Measurements from ENCODE around the gene ANKRD28.

ANKRD28 gene

DNA sequence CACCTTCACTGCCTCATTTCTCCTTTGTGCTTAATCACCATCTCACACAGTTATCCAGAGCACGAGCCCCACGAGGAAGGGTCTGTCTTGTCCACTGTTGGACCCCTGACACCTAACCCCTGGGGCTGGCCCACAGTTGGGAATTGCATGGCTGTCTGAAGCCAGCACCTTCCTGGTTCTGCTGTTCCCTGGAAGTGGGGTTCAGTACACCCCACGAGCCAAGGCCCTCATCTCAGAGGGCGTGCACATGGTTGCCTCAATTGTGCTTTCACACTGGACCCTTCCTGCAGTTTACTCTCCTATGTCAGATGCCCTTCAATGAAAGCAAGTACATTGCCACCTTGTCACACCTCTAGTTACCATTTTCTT, 165.6 kb downstream of the ANKRD28 start:
- TF ChIP-seq POLR2AphosphoS5 (IDR thresholded peaks at IDR 0.05; ENCODE audit: low read depth, low read length) (no peak), REST (IDR thresholded peaks at IDR 0.05; ENCODE audit: insufficient read depth in 1 of 2, low read depth in 2 of 2, low read length in 2 of 2) (no peak), FOXP2 (optimal IDR thresholded peaks at IDR 0.05; ENCODE audit: borderline replicate concordance, extremely low read depth, extremely low read length, insufficient read depth) (no peak), SIN3A (IDR thresholded peaks at IDR 0.05; ENCODE audit: borderline replicate concordance, insufficient read depth, low read length) (no peak), TAF1 (IDR thresholded peaks at IDR 0.05; ENCODE audit: borderline replicate concordance, insufficient read depth, low read length) (no peak)

- no peak for TF ChIP-seq POLR2AphosphoS5 (IDR thresholded peaks at IDR 0.05; ENCODE audit: low read depth, low read length)
Observed at GRCh38 chr3:15631426-15632211, 166.2 kb downstream of the ANKRD28 start.

DNA sequence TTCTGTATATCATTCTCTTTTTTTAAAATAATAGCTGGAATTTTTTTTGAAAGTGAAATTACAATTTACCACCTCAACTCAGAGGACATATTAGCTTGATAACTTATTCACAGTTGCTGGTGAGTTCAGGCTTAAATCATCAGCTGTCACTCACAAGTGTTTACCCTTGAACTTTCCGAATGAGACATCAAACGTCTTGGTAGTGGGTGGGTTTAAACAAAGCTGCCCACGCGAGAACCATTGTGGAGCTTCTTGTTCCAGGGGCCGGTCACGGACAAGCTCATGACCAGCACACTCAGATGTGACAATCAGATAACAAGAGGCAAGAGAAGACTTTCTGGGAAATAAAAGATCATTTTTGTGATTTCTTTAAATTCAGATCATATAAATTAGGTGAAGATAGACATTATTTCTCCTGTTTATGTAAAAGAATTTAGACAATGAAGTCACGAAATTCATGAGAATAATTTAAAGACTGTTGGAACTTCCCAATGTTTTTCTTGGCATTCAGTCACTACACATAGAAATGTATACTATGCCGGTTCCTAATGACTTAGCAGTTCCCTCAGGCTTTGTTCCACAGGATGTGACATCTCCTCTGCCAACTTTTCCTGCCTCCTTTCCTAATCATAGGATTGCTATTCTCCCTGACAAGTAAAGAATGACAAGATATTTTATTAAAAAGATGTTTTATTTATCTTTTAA, 167.0 kb downstream of the ANKRD28 start:
- TF ChIP-seq SIN3A (IDR thresholded peaks at IDR 0.05; ENCODE audit: borderline replicate concordance, insufficient read depth, low read length): 0 out of 2 replicates have a peak, but pooled peaks have one; percentile 22
- TF ChIP-seq TAF1 (IDR thresholded peaks at IDR 0.05; ENCODE audit: borderline replicate concordance, insufficient read depth, low read length): no peak
- TF ChIP-seq FOXP2 (optimal IDR thresholded peaks at IDR 0.05; ENCODE audit: borderline replicate concordance, extremely low read depth, extremely low read length, insufficient read depth): peak; percentile 23

DNA sequence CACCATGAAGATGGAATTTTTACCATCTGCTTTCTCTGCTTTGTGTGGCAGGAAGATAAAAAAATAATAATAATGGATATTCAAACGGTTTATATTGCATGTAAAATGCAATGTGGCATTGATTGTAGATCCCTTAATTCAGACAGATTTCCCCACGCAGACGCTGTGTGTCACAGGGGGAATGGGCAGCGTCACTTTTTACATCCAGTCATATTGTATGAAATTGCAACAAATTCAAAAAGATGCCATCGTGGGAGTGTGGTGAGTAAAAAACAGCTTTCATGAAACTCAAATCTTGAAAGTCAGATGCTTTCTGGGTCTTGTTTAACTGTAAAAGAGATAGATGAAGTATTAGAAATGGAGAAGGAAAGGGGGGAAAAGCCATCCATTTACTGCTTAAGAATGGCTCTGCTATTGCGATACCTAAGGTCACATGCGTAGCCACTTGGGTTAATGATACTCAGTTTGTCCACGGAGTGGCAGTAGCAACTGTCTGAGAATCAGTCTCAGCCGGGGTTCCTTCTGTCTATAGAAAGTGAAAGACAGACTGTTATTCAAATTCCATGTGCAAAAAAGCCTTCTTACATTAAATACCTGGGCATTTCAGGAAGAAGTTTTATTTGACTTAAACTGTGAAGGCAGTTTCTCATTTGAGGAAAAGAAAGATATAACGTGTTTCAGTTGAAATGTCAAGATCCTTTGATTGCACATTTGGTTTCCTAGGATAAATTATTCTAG, 167.8 kb downstream of the ANKRD28 start:
- TF ChIP-seq REST (IDR thresholded peaks at IDR 0.05; ENCODE audit: insufficient read depth in 1 of 2, low read depth in 2 of 2, low read length in 2 of 2): no peak
- TF ChIP-seq FOXP2 (optimal IDR thresholded peaks at IDR 0.05; ENCODE audit: borderline replicate concordance, extremely low read depth, extremely low read length, insufficient read depth): no peak
- no peak for TF ChIP-seq POLR2AphosphoS5 (IDR thresholded peaks at IDR 0.05; ENCODE audit: low read depth, low read length)
- TF ChIP-seq SIN3A (IDR thresholded peaks at IDR 0.05; ENCODE audit: borderline replicate concordance, insufficient read depth, low read length): no peak
- no peak for TF ChIP-seq TAF1 (IDR thresholded peaks at IDR 0.05; ENCODE audit: borderline replicate concordance, insufficient read depth, low read length)

DNA sequence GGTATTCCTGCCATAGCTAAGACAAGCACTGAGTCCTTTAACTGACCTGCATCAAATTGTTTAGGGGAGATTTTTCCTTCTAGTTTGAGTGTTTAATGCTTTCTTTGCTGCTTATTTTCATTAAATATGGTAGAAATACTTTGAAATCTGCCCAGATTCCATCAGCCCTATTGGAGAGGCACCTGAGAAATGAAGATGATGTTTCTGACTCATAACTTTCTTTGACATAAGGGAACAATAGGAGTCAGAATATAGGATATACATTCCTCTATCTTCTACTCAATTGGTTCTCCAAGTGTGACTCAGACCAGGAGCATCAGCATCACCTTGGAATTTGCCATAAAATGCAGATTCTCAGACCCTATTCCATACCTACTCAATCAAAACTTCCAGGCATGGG, 168.8 kb downstream of the ANKRD28 start:
- TF ChIP-seq FOXP2 (optimal IDR thresholded peaks at IDR 0.05; ENCODE audit: borderline replicate concordance, extremely low read depth, extremely low read length, insufficient read depth) (no peak), REST (IDR thresholded peaks at IDR 0.05; ENCODE audit: insufficient read depth in 1 of 2, low read depth in 2 of 2, low read length in 2 of 2) (no peak), TAF1 (IDR thresholded peaks at IDR 0.05; ENCODE audit: borderline replicate concordance, insufficient read depth, low read length) (no peak), SIN3A (IDR thresholded peaks at IDR 0.05; ENCODE audit: borderline replicate concordance, insufficient read depth, low read length) (no peak), POLR2AphosphoS5 (IDR thresholded peaks at IDR 0.05; ENCODE audit: low read depth, low read length) (no peak)
